CD4-positive, alpha-beta T cell treated with Interleukin-10 for 1 hour (primary cell): ENCODE measurements around the gene TMOD3.
A peak's percentile ranks its signal among the peaks of the same experiment; 100 is the strongest.
"Not testable (repeated sequence)": the region's sequence is repeated elsewhere in the genome, so short reads cannot be mapped to it uniquely, and the experiment has no call there.

Experiments used
- DNase-seq: peaks from one replicate; pipeline ENCODE4 v3.0.0-alpha.2; 2020

Gene TMOD3

GRCh38 chr15:51829376-51830275, at the start of gene TMOD3:
Gene TMOD3, plus strand, starts transcription at chr15:51829653. Its CDS starts 33,232 bp downstream, at chr15:51862885.
- peak; percentile 92 for DNase-seq

- no peak for DNase-seq
Measured at GRCh38 chr15:51780636-51781035, 48.8 kb upstream of the TMOD3 start.

GRCh38 chr15:51781506-51781905, 47.9 kb upstream of the TMOD3 start:
- no peak for DNase-seq

GRCh38 chr15:51782357-51782896, 47.0 kb upstream of the TMOD3 start:
- no peak for DNase-seq

- DNase-seq: no peak
Measured at GRCh38 chr15:51783967-51784366, 45.5 kb upstream of the TMOD3 start.

- DNase-seq: not testable (repeated sequence)
Measured at GRCh38 chr15:51787130-51787529, 42.3 kb upstream of the TMOD3 start.

GRCh38 chr15:51792474-51792873, 37.0 kb upstream of the TMOD3 start:
- DNase-seq: not testable (repeated sequence)

- no peak for DNase-seq
Measured at GRCh38 chr15:51793521-51794305, 35.7 kb upstream of the TMOD3 start.

GRCh38 chr15:51796847-51797401, 32.5 kb upstream of the TMOD3 start:
- DNase-seq: no peak

GRCh38 chr15:51798281-51798680, 31.2 kb upstream of the TMOD3 start:
- DNase-seq: no peak

GRCh38 chr15:51799282-51800252, 29.9 kb upstream of the TMOD3 start:
- no peak for DNase-seq

GRCh38 chr15:51801391-51801835, 28.0 kb upstream of the TMOD3 start:
- DNase-seq: no peak

GRCh38 chr15:51802593-51802992, 26.9 kb upstream of the TMOD3 start:
- DNase-seq: no peak

- no peak for DNase-seq
Measured at GRCh38 chr15:51803965-51804364, 25.5 kb upstream of the TMOD3 start.

GRCh38 chr15:51806123-51806522, 23.3 kb upstream of the TMOD3 start:
- DNase-seq: no peak

GRCh38 chr15:51809457-51809856, 20.0 kb upstream of the TMOD3 start:
- DNase-seq: no peak

GRCh38 chr15:51812598-51812997, 16.9 kb upstream of the TMOD3 start:
- no peak for DNase-seq

- DNase-seq: no peak
Measured at GRCh38 chr15:51814606-51815005, 14.8 kb upstream of the TMOD3 start.

- no peak for DNase-seq
Measured at GRCh38 chr15:51816611-51817010, 12.8 kb upstream of the TMOD3 start.

GRCh38 chr15:51818150-51818549, 11.3 kb upstream of the TMOD3 start:
- no peak for DNase-seq

GRCh38 chr15:51825698-51826097, 3.8 kb upstream of the TMOD3 start:
- no peak for DNase-seq
